ENCODE results near the gene ZBTB20. TPM values are rescaled to one million over a fixed set of nuclear protein-coding genes. Genes with fewer than 3 reads are reported as not detected.

The ZBTB20 gene
- total and polyA plus RNA-seq, 10 of the 15 experiments (the other 5 are each of a cell fraction or from before 2014, with no cell fraction given), result 0.20 to 5.5 (median 2.2) TPM

- Histone ChIP-seq H3K4me1 (ENCODE audit: control insufficient read depth, insufficient read depth, low read length) (peaks cover 8% of the 10 kb centered on the region; the same call in 1 of the 2 replicates), H3K9me3 (replicated peaks; ENCODE audit: control insufficient read depth, insufficient read depth, low read length) (no peaks in the 10 kb centered on the region), H3K4me2 (ENCODE audit: control insufficient read depth, insufficient read depth) (no peak overlapping the region), H3K36me3 (ENCODE audit: control insufficient read depth in 2 of 2, insufficient read depth in 2 of 2, low read length in 1 of 2) (no peaks in the 10 kb centered on the region), H4K20me1 (ENCODE audit: control insufficient read depth, insufficient read depth) (no peaks in the 10 kb centered on the region), H3K27ac (ENCODE audit: control insufficient read depth, insufficient read depth) (no peak overlapping the region), H3K9ac (ENCODE audit: control insufficient read depth, insufficient read depth, low read length) (no peak overlapping the region), H2AFZ (ENCODE audit: control insufficient read depth, low read depth, low read length) (no peak overlapping the region), H3K79me2 (ENCODE audit: control insufficient read depth, insufficient read depth, low read length) (no peaks in the 10 kb centered on the region), H3K27me3 (replicated peaks in 1 of 2; ENCODE audit: control insufficient read depth in 2 of 2, insufficient read depth in 2 of 2, low read length in 1 of 2) (no peaks in the 10 kb centered on the region), H3K4me3 (no peak overlapping the region)
- ChIA-PET SMC1A (ENCODE audit: uncharacterized antibody, unreplicated experiment) (interaction anchor here (2.2 kb wide), 1 partner anchor 18 kb away, joined by 5 read pairs; no protein-coding TSS in a partner anchor), POLR2A (no interaction called here), RAD21 (ENCODE audit: unreplicated experiment) (interaction anchor here (1.1 kb wide), 1 partner anchor 48 kb away, joined by 3 read pairs; no protein-coding TSS in a partner anchor), CTCF (interaction anchor here (1.1 kb wide), 1 partner anchor 28 kb away, joined by 3 read pairs; no protein-coding TSS in a partner anchor)
- WGBS (ENCODE audit: insufficient coverage, insufficient replicate concordance, low lambda C conversion rate, missing lambda C conversion rate), result 92% methylated on average over 4 of the region's 4 CpGs
- ATAC-seq (no peak), DNase-seq (ENCODE audit: low read depth, low spot score) (no peak), FAIRE-seq (no peak)
- intact Hi-C loops (cut with micrococcal nuclease; ENCODE audit: unreplicated experiment), result no loop called here
- in situ Hi-C loops (cut with MboI), result no loop called here
- BruUV-seq (replicated peaks), result no TSS peak
- TF ChIP-seq ZZZ3 (IDR thresholded peaks at IDR 0.05; ENCODE audit: control insufficient read depth, insufficient read length, low read depth) (no peak), STAT1 (conservative IDR thresholded peaks at IDR 0.05) (no peak), CBX5 (IDR thresholded peaks at IDR 0.05; ENCODE audit: low read depth) (no peak), ATF7 (IDR thresholded peaks at IDR 0.05; ENCODE audit: low read depth) (no peak), ZBTB40 (IDR thresholded peaks at IDR 0.05; ENCODE audit: borderline replicate concordance) (no peak), HDAC2 (IDR thresholded peaks at IDR 0.05) (no peak), RBBP5 (conservative IDR thresholded peaks at IDR 0.05) (no peak), ZNF592 (IDR thresholded peaks at IDR 0.05) (no peak), BMI1 (IDR thresholded peaks at IDR 0.05; ENCODE audit: borderline replicate concordance) (no peak), CREM (IDR thresholded peaks at IDR 0.05; ENCODE audit: low read depth) (no peak), EP300 (IDR thresholded peaks at IDR 0.05; ENCODE audit: borderline replicate concordance in 1 of 2, control insufficient read depth in 1 of 2, low read depth in 2 of 2, low read length in 2 of 2) (no peak), SIN3A (IDR thresholded peaks at IDR 0.05; ENCODE audit: low read depth, low read length) (no peak), ELK1 (IDR thresholded peaks at IDR 0.05; ENCODE audit: low read depth, low read length) (no peak)
- TF ChIP-seq, protein P1, sequence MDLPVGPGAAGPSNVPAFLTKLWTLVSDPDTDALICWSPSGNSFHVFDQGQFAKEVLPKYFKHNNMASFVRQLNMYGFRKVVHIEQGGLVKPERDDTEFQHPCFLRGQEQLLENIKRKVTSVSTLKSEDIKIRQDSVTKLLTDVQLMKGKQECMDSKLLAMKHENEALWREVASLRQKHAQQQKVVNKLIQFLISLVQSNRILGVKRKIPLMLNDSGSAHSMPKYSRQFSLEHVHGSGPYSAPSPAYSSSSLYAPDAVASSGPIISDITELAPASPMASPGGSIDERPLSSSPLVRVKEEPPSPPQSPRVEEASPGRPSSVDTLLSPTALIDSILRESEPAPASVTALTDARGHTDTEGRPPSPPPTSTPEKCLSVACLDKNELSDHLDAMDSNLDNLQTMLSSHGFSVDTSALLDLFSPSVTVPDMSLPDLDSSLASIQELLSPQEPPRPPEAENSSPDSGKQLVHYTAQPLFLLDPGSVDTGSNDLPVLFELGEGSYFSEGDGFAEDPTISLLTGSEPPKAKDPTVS (IDR thresholded peaks at IDR 0.05; ENCODE audit: low read depth, low read length), result no peak
Observed at GRCh38 chr3:114466816-114467215, 680.3 kb downstream of the ZBTB20 start.
